Measurements from ENCODE around the gene PLCD3. TPM values are rescaled to one million over a fixed set of nuclear protein-coding genes. Genes with fewer than 3 reads are reported as not detected.

PLCD3 gene
- total RNA-seq, 1 donor from 2014 or later: 2.4 TPM

DNA sequence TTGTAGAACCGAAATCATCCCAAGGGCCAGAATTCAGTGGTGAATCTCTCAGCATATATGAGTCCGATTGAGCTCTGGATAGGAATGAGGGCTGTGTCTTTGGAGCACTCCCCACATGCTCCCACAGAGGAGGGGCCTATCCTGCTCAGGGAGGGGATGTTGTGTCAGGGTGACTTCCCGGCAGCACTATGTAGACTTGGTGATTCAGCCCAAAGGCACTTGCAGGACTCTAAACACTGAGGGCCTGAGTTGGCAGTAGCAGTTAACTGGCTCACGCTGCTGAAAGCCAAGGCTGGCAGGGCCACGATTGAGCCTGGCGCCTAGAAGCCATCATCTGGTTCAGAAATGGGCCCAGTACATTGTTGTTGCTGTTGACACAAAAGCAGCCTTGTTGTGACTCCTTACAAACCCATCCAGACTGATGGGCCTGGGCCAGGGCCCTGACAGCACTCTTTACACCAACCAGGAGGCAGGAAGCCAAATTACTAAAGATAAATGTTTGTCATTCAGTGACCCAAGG, 39.3 kb downstream of the PLCD3 start:
- Mint-ChIP-seq H3K4me3 (no peak overlapping the region), H3K9me3 (no peaks in the 10 kb centered on the region), H3K36me3 (ENCODE audit: low read depth) (peaks cover 47% of the 10 kb centered on the region), H3K27ac (no peak overlapping the region), H3K4me1 (ENCODE audit: low read depth) (no peaks in the 10 kb centered on the region), H3K27me3 (ENCODE audit: insufficient read depth) (no peaks in the 10 kb centered on the region)
- no peak for DNase-seq (ENCODE audit: low spot score)
- intact Hi-C loops (cut with micrococcal nuclease): no loop called here

DNA sequence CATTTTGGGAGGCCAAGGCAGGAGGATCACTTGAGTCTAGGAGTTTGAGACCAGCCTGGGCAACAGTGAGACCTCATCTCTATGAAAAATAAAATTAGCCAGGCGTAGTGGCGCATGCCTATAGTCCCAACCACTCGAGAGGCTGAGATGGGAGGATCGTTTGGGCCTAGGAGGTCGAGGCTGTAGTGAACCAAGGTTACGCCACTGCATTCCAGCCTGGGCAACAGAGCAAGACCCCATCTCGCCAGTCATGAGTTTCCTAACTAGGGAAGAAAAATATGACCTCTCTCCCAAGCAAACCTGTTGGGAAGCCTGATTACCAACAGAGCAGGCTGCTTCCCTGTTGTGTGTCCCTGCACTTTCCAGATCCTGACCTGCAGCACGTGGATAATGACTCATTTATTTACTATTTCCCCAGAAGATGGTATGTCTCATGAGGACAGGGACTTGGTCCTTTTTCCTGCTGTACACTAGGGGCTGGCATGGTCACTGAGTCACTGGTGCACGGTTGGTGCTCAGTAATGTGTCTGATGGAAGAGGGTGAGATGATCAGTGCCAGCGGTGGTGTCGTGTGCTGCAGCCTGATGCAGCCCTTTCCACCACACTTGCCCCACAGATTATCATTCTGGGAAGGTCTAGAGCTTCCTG, 40.4 kb downstream of the PLCD3 start:
- Mint-ChIP-seq H3K27ac (no peak overlapping the region), H3K27me3 (ENCODE audit: insufficient read depth) (no peaks in the 10 kb centered on the region), H3K36me3 (ENCODE audit: low read depth) (peaks cover 44% of the 10 kb centered on the region), H3K9me3 (no peaks in the 10 kb centered on the region), H3K4me1 (ENCODE audit: low read depth) (no peaks in the 10 kb centered on the region), H3K4me3 (no peak overlapping the region)
- no peak for DNase-seq (ENCODE audit: low spot score)
- intact Hi-C loops (cut with micrococcal nuclease): no loop called here

GRCh38 chr17:45090711-45091110, 41.6 kb downstream of the PLCD3 start:
- no peaks in the 10 kb centered on the region for H3K27me3 Mint-ChIP-seq (ENCODE audit: insufficient read depth)
- intact Hi-C loops (cut with micrococcal nuclease): no loop called here
- H3K9me3 Mint-ChIP-seq: no peaks in the 10 kb centered on the region
- DNase-seq (ENCODE audit: low spot score): no peak
- H3K4me1 Mint-ChIP-seq (ENCODE audit: low read depth): no peaks in the 10 kb centered on the region
- H3K27ac Mint-ChIP-seq: no peak overlapping the region
- H3K36me3 Mint-ChIP-seq (ENCODE audit: low read depth): peaks cover 37% of the 10 kb centered on the region
- no peak overlapping the region for H3K4me3 Mint-ChIP-seq

GRCh38 chr17:45088741-45089140, 43.6 kb downstream of the PLCD3 start:
- Mint-ChIP-seq H3K4me1 (ENCODE audit: low read depth) (no peaks in the 10 kb centered on the region), H3K27ac (no peak overlapping the region), H3K4me3 (no peak overlapping the region), H3K9me3 (no peaks in the 10 kb centered on the region), H3K36me3 (ENCODE audit: low read depth) (peaks cover 35% of the 10 kb centered on the region), H3K27me3 (ENCODE audit: insufficient read depth) (no peaks in the 10 kb centered on the region)
- no peak for DNase-seq (ENCODE audit: low spot score)
- intact Hi-C loops (cut with micrococcal nuclease): no loop called here

DNA sequence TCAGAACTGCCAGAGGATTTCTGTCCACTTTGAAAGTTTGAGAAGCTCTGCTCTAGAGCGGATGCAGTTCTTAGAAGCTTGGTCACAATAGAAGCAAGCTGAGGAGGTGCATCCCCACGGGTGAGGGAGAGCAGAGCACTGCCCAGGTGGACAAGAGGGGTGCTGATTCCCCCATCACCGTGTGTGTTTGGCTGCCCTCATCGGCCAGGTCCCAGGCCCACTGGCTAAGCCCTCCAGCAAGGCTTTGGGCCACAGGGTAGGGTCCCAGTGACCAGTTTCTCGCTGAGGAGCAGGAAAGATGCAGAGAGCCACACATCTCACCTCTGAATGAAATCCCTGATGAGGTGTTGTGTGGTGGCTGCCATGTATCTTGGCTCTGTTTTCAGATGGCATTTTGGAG, 44.3 kb downstream of the PLCD3 start:
- H3K4me1 Mint-ChIP-seq (ENCODE audit: low read depth): no peaks in the 10 kb centered on the region
- intact Hi-C loops (cut with micrococcal nuclease): no loop called here
- no peak overlapping the region for H3K27ac Mint-ChIP-seq
- peaks cover 30% of the 10 kb centered on the region for H3K36me3 Mint-ChIP-seq (ENCODE audit: low read depth)
- no peaks in the 10 kb centered on the region for H3K27me3 Mint-ChIP-seq (ENCODE audit: insufficient read depth)
- no peak overlapping the region for H3K4me3 Mint-ChIP-seq
- DNase-seq (ENCODE audit: low spot score): no peak
- H3K9me3 Mint-ChIP-seq: no peaks in the 10 kb centered on the region

GRCh38 chr17:45087504-45087975, 44.8 kb downstream of the PLCD3 start:
- H3K27me3 Mint-ChIP-seq (ENCODE audit: insufficient read depth): no peaks in the 10 kb centered on the region
- no peaks in the 10 kb centered on the region for H3K4me1 Mint-ChIP-seq (ENCODE audit: low read depth)
- H3K9me3 Mint-ChIP-seq: no peaks in the 10 kb centered on the region
- intact Hi-C loops (cut with micrococcal nuclease): no loop called here
- no peak overlapping the region for H3K27ac Mint-ChIP-seq
- no peak overlapping the region for H3K4me3 Mint-ChIP-seq
- no peak for DNase-seq (ENCODE audit: low spot score)
- peaks cover 28% of the 10 kb centered on the region for H3K36me3 Mint-ChIP-seq (ENCODE audit: low read depth)

DNA sequence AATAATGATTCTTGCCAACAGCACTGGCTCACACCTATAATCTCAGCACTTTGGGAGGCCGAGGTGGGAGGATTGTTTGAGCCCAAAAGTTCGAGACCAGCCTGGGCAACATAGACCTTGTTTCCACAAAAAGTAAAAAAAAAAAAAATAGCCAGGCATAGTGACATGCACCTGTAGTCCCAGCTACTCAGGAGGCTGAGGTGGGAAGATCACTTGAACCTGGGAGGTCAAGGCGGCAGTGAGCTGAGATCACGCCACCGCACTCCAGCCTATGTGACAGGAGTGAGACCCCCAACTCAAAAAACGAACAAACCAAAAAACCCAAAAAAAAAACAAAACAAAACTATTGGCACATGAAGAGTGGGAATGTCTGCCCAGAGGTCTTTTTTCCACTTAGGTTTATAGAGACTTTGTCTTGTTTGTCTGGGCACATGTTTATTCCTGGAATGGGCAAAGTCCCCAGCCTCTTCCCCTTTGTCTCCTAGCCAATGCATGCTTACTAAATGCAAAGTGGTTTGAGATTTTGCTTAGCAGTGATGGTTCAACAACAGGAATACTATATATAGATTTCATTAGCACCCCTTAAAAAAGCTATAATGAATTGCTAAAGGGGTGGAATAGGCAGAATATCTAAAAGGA, 45.3 kb downstream of the PLCD3 start:
- H3K4me3 Mint-ChIP-seq: no peak overlapping the region
- no peaks in the 10 kb centered on the region for H3K27me3 Mint-ChIP-seq (ENCODE audit: insufficient read depth)
- H3K27ac Mint-ChIP-seq: no peak overlapping the region
- intact Hi-C loops (cut with micrococcal nuclease): no loop called here
- H3K36me3 Mint-ChIP-seq (ENCODE audit: low read depth): peaks cover 24% of the 10 kb centered on the region
- H3K9me3 Mint-ChIP-seq: no peaks in the 10 kb centered on the region
- DNase-seq (ENCODE audit: low spot score): no peak
- H3K4me1 Mint-ChIP-seq (ENCODE audit: low read depth): no peaks in the 10 kb centered on the region

DNA sequence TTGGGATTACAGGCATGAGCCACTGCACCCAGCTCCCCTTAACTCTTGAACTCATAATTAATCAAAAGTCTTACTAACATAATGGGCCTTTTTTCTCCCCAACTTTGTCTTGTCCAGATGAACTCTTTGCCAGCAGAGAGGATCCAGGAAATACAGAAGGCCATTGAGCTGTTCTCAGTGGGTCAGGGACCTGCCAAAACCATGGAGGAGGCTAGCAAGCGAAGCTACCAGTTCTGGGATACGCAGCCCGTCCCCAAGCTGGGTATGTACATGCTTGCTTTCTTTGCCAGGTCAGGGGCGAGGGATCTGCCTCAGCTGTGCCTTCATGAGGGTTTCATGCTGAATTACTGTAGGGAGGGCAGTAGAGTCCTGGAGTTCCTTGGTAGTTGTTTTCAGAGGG, 45.9 kb downstream of the PLCD3 start:
- H3K36me3 Mint-ChIP-seq (ENCODE audit: low read depth): peaks cover 27% of the 10 kb centered on the region
- no peaks in the 10 kb centered on the region for H3K4me1 Mint-ChIP-seq (ENCODE audit: low read depth)
- no peak overlapping the region for H3K4me3 Mint-ChIP-seq

DNA sequence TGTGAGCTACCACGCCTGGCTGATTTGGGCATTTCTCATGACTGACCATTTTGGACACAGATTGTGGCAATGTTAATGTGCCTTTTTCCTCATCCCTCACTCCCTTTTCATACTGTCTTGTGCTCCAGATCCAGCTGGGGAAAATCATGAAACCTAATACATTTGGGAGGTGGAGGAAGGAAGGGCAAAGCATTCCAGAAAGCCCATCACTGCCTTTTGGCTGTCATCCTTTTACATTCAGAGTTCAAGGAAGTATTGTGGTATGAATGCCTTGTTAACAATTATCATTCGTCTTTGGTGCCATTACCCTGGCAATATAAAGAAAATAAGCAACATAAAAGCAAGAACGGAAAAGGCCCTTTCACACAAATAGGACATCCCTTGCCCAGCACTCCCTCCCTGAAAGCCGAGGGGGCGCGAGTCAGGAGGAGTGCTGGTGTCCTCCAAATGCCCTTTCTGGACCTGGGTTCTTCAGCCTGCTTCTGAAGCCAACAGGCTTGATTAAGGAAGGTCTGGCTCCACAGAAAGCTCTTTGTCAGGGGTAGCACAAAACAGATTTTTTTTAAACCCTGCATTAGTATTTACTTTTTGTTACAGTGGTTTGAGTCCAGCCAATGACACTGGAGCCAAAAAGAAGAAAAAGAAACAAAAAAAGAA, 51.1 kb downstream of the PLCD3 start:
- no peaks in the 10 kb centered on the region for H3K27me3 Mint-ChIP-seq (ENCODE audit: insufficient read depth)
- H3K27ac Mint-ChIP-seq: no peak overlapping the region
- no peaks in the 10 kb centered on the region for H3K9me3 Mint-ChIP-seq
- intact Hi-C loops (cut with micrococcal nuclease): no loop called here
- H3K36me3 Mint-ChIP-seq (ENCODE audit: low read depth): peaks cover 29% of the 10 kb centered on the region
- H3K4me1 Mint-ChIP-seq (ENCODE audit: low read depth): peaks cover 18% of the 10 kb centered on the region
- H3K4me3 Mint-ChIP-seq: no peak overlapping the region
- DNase-seq (ENCODE audit: low spot score): no peak

More for the DNA sequence above, 45.9 kb downstream of the PLCD3 start:
- Mint-ChIP-seq H3K9me3 (no peaks in the 10 kb centered on the region), H3K27ac (no peak overlapping the region), H3K27me3 (ENCODE audit: insufficient read depth) (no peaks in the 10 kb centered on the region)
- no peak for DNase-seq (ENCODE audit: low spot score)
- intact Hi-C loops (cut with micrococcal nuclease): no loop called here

DNA sequence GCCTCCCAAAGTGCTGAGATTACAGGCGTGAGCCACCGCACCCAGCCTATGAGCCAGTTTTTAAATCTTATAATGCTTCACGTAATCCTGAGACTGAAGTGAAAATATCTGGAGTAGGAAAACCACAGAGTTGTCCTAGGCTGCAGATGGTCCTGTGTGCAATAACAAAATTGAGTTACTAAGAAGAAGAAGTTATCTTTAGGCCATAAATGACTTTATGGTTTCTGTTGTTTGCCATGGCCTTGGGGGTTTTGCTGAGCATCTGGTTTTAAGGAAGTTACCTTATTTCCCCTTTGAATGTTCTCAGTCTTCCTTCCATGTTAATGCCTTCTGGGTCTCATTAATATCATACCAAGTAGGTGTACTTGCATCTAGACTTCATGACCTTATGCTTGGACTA, 54.7 kb downstream of the PLCD3 start:
- DNase-seq (ENCODE audit: low spot score): no peak
- Mint-ChIP-seq H3K4me3 (no peak overlapping the region), H3K36me3 (ENCODE audit: low read depth) (peaks cover 32% of the 10 kb centered on the region), H3K9me3 (no peaks in the 10 kb centered on the region), H3K27ac (peak overlapping the region; percentile 41), H3K4me1 (ENCODE audit: low read depth) (peaks cover 23% of the 10 kb centered on the region), H3K27me3 (ENCODE audit: insufficient read depth) (no peaks in the 10 kb centered on the region)
- intact Hi-C loops (cut with micrococcal nuclease): no loop called here

DNA sequence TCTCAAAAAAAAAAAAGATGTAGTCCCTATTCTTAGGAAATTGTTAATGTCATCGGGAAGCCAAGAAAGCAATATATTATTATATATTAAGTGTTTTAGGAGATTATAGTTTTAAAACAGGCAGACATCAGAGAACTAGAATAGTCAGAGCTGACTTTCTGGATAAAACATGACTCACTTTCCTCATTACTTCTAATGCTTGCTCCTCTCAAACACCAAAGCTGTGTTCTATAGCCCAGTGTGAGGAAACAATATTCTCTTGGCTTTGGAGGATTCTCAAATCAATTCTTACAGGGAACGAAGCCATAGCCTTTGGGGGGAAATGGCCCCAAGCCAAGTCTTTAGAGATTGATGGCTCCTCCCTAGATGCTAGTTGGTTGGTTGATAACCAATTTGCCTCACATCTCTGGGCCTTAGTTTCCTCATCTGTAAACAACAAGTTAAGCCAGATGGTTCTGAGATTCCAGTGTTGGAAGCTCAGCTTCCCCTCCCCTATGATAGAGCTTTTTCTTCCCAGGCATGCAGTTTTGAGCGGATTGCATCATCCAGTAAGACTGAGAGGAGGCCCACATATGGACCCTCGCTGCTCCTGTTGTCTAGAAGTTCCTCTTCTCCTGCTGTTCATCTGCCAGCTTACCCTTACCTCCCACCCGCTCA, 58.8 kb downstream of the PLCD3 start:
- no peak overlapping the region for H3K4me3 Mint-ChIP-seq
- intact Hi-C loops (cut with micrococcal nuclease): no loop called here
- no peaks in the 10 kb centered on the region for H3K9me3 Mint-ChIP-seq
- no peak for DNase-seq (ENCODE audit: low spot score)
- peaks cover 25% of the 10 kb centered on the region for H3K36me3 Mint-ChIP-seq (ENCODE audit: low read depth)
- H3K27ac Mint-ChIP-seq: no peak overlapping the region
- H3K4me1 Mint-ChIP-seq (ENCODE audit: low read depth): peaks cover 23% of the 10 kb centered on the region
- no peaks in the 10 kb centered on the region for H3K27me3 Mint-ChIP-seq (ENCODE audit: insufficient read depth)

DNA sequence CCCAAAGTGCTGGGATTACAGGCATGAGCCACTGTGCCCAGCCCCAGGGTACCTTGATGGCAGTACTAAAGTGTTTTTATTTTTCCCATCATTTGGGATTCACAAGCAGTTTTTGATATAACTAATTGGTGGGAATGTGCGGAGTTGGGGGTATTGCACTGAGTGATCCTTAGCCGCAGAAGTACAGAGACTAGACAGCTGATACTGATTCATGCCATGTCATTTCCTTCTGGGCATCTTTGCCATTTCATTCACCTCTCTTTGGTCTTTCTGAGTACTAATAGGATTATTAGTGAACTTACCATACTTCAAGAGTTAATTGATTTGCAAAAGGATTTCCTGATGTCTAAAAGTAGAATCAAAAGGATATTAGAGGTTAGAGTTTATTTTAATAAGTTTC, 61.5 kb downstream of the PLCD3 start:
- H3K27me3 Mint-ChIP-seq (ENCODE audit: insufficient read depth): no peaks in the 10 kb centered on the region
- H3K27ac Mint-ChIP-seq: no peak overlapping the region

GRCh38 chr17:45070001-45070400, 62.3 kb downstream of the PLCD3 start:
- no peaks in the 10 kb centered on the region for H3K4me1 Mint-ChIP-seq (ENCODE audit: low read depth)
- peaks cover 27% of the 10 kb centered on the region for H3K36me3 Mint-ChIP-seq (ENCODE audit: low read depth)
- H3K27me3 Mint-ChIP-seq (ENCODE audit: insufficient read depth): no peaks in the 10 kb centered on the region
- DNase-seq (ENCODE audit: low spot score): no peak
- H3K4me3 Mint-ChIP-seq: no peak overlapping the region
- no peaks in the 10 kb centered on the region for H3K9me3 Mint-ChIP-seq
- H3K27ac Mint-ChIP-seq: no peak overlapping the region
- intact Hi-C loops (cut with micrococcal nuclease): no loop called here

More for the DNA sequence above, 61.5 kb downstream of the PLCD3 start:
- DNase-seq (ENCODE audit: low spot score): no peak
- Mint-ChIP-seq H3K36me3 (ENCODE audit: low read depth) (peaks cover 27% of the 10 kb centered on the region), H3K4me1 (ENCODE audit: low read depth) (peaks cover under 1% of the 10 kb centered on the region), H3K4me3 (no peak overlapping the region), H3K9me3 (no peaks in the 10 kb centered on the region)
- intact Hi-C loops (cut with micrococcal nuclease): no loop called here

Data from activated T-helper 1 cell treated with anti-CD3 and anti-CD28 coated beads, Interleukin-12 subunit alpha, Interleukin-12 subunit beta, Interleukin-2, Interleukin-4 antibody, amounts not matched to agents 30 ng/mL and 10 ng/mL and 1 ng/mL, durations not matched to agents 14 hours and 24 hours and 36 hours (primary cell).